GM13976 (cell line): ENCODE data around the gene CNNM1.

Experiments
- DNase-seq: peaks from one replicate; pipeline ENCODE4 v3.0.0; 2012; ENCODE audit warnings: low spot score
- CTCF ChIP-seq: IDR thresholded peaks from 2 replicates; pipeline ENCODE4 v1.5.1; 2012; ENCODE audit warnings: borderline replicate concordance, mild to moderate bottlenecking; ENCODE audit not compliant: insufficient read depth; ENCODE audit errors: extremely low read depth, missing control alignments, control extremely low read depth
- in situ Hi-C: fragments of 300-500 bp; cut with MboI; formaldehyde crosslinking; loops from one replicate; pipeline ENCODE4 v1.12.0; 2022; ENCODE audit warnings: low sequenced_read_pairs, mixed read lengths, inconsistent platforms; ENCODE audit not compliant: unreplicated experiment

Gene CNNM1

DNA sequence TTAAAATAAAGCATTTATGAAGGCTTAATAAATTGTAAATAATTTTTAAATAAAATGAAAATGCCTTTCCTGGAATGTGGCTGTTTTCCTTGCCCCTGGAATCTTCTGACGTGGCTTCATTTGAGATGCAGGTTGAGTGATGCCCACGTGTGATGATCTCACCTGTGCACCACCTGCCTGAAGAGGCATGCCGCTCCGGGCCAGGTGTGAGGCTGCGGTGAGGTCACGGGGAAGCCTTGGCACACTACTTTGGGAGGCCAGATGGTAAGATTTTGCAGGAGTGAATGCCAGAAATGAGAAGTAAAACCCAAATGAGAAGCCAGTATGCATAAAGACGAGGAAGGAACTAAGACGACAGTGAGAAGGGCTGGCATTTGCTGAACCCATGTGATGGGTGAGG, 65.1 kb downstream of the CNNM1 start:
- no peak for TF ChIP-seq CTCF
- in situ Hi-C loops, result loop anchor here (10.0 kb wide), 1 partner anchor 221 kb away; no protein-coding TSS in a partner anchor
- DNase-seq, result no peak

DNA sequence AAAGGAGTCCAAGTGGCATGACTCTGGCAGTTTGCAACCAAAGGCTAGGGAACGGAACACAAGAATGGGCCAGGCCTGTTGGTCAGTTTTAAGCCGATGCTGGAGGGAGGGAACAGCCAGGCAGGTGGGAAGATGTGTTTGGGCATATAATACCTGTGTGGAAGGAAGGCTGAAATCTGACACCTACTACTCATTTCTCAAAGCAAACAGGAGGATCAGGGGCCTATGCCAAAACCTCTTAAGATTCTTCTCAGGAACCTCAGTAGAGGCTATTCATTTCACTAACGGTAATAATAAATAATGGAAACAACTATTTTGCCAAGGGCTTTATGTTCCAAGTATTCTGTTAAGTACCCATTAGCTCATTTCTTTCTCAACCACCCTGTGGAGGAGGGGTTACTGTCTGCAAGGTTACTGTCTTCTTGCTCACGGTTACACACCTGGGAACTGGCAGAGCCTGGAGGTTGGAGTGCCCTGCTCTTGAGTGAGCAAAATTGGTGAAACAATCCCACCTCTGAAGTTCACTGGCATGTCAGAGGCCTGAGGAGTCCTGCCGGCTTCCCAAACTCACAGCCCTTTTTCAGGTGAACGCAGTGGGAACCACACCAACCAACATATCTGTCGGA, 65.7 kb downstream of the CNNM1 start:
- TF ChIP-seq CTCF, result no peak
- in situ Hi-C loops, result loop anchor here (10.0 kb wide), 1 partner anchor 220 kb away; no protein-coding TSS in a partner anchor
- no peak for DNase-seq

DNA sequence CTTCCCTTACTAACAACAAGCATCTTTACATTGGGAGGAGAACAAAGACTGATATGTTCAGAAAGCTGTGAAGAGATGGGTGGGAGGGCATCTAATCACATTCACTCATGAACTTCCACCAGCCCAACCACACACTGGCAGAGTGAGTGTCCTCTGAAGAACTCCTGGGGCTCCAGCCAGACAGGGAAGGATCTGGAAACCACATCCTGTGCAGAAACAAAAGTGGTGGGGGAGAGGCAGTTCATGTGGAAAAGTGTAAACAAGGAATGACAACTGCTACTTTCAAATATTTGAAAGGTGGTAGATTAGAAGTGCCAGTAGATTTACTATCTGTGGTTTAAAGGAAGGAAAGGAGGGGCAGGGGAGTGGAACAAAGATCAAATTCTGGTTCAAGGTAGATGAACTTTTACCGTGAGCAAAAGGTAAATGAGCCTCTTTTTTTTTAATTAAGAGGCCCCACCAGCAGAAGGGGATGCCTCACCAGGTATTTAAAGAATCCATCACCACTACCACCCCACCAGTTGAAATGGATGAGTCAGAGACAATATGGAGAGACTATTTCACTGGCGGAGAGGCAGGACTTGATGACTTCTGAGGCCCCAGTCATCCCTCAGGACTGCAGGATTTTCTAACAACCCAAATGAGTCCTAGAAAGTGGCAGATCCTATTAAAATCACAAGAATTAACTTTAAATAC, 66.7 kb downstream of the CNNM1 start:
- no peak for TF ChIP-seq CTCF
- in situ Hi-C loops, result loop anchor here (10.0 kb wide), 1 partner anchor 219 kb away; no protein-coding TSS in a partner anchor
- no peak for DNase-seq

GRCh38 chr10:99396471-99396870, 67.3 kb downstream of the CNNM1 start:
- no peak for TF ChIP-seq CTCF
- DNase-seq, result no peak
- in situ Hi-C loops, result loop anchor here (10.0 kb wide), 1 partner anchor 218 kb away; no protein-coding TSS in a partner anchor

GRCh38 chr10:99399664-99400063, 70.5 kb downstream of the CNNM1 start:
- no peak for TF ChIP-seq CTCF
- no peak for DNase-seq

GRCh38 chr10:99403674-99404073, 74.5 kb downstream of the CNNM1 start:
- no peak for DNase-seq
- TF ChIP-seq CTCF, result no peak
- in situ Hi-C loops, result no loop called here

More at GRCh38 chr10:99399664-99400063, 70.5 kb downstream of the CNNM1 start:
- in situ Hi-C loops, result loop anchor here (10.0 kb wide), 1 partner anchor 215 kb away; no protein-coding TSS in a partner anchor

GRCh38 chr10:99406149-99406548, 77.0 kb downstream of the CNNM1 start:
- TF ChIP-seq CTCF, result no peak
- in situ Hi-C loops, result no loop called here
- no peak for DNase-seq
